SKM-1 treated with dmso at 0.1 percent for 144 hours (cell line): ENCODE measurements around the gene ATAD2B.

Experiments
- DNase-seq: peaks from one replicate; lab custom pipeline; 2025; ENCODE audit not compliant: unreplicated experiment; lab: John Stamatoyannopoulos, UW

The ATAD2B gene

GRCh38 chr2:23705771-23706612, 220.9 kb downstream of the ATAD2B start:
- DNase-seq: no peak

- DNase-seq: no peak
These were observed 223.1 kb downstream of the ATAD2B start for GRCh38 chr2:23703583-23704385.

DNA sequence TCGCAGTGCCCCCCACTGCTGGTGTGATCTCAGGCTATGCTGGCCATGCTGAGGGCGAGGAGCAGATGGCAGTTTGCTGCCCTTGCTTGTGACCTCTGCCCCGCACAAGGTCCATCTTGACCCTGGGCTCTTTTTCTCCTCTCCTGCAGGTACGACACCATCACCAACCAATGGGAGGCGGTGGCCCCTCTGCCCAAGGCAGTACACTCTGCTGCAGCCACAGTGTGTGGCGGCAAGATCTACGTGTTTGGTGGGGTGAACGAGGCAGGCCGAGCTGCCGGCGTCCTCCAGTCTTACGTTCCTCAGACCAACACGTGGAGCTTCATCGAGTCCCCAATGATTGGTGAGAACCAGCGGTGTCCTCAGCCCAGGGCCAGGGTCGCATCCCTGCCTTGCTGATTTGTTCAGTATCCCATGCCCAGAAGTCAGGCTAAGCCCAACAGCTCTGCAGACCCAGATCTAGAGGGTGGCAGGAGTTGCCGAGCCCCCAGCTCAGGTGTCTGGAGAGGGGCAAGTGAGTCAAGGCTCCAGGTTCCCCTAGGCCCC, 223.8 kb downstream of the ATAD2B start:
- DNase-seq: no peak

- DNase-seq: no peak
These were observed 226.3 kb downstream of the ATAD2B start for GRCh38 chr2:23700627-23701026.

DNA sequence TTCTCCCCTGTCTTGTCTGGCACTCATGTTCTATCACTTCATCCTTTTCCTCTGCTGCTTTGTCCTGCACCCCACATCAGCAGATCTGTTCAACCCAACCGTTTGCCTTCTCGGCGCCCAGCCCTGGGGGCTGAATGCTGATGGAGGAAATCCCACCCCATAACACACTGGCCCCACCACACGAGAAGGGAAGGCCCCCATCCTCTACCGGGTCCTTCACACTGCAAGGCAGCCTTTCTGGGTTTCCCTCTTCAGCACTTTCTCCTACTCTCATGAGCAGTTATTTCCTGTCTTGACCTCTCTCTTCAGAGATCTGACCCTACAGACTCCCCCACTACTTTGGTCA, 227.4 kb downstream of the ATAD2B start:
- no peak for DNase-seq

GRCh38 chr2:23698721-23699579, 228.0 kb downstream of the ATAD2B start:
- DNase-seq: no peak
